ENCODE measurements around the gene OXER1.

GRCh38 chr2:42748840-42749239 lies 15.1 kb downstream of the OXER1 start:
- TF ChIP-seq CTCF (CRISPR knock-in tag; IDR thresholded peaks at IDR 0.05) (no peak), KLF13 (CRISPR knock-in tag; IDR thresholded peaks at IDR 0.05) (no peak), EED (CRISPR knock-in tag; IDR thresholded peaks at IDR 0.05) (no peak), MAFK (conservative IDR thresholded peaks at IDR 0.05 in 1 of 2, IDR thresholded peaks at IDR 0.05 in 1 of 2; ENCODE audit: low read length in 2 of 2) (no peak), TCF12 (IDR thresholded peaks at IDR 0.05) (no peak), TCF12 (CRISPR knock-in tag; IDR thresholded peaks at IDR 0.05) (no peak), ZNF83 (CRISPR knock-in tag; IDR thresholded peaks at IDR 0.05; ENCODE audit: borderline replicate concordance) (no peak), NR1H2 (CRISPR knock-in tag; IDR thresholded peaks at IDR 0.05; ENCODE audit: borderline replicate concordance, low read depth) (no peak), ETV6 (CRISPR knock-in tag; conservative IDR thresholded peaks at IDR 0.05) (no peak), EP300 (IDR thresholded peaks at IDR 0.05; ENCODE audit: low read depth in 2 of 2, low read length in 2 of 2) (no peak), EP300 (CRISPR knock-in tag; IDR thresholded peaks at IDR 0.05; ENCODE audit: borderline replicate concordance) (no peak), POLR2A (IDR thresholded peaks at IDR 0.05; ENCODE audit: insufficient read depth in 1 of 2, low read depth in 2 of 2, low read length in 2 of 2) (no peak)
